Parathyroid adenoma (tissue), 2 donors: ENCODE results near the gene KDM1A.
A peak's percentile ranks its signal among the peaks of the same experiment; 100 is the strongest.

Experiments used
- H2AFZ ChIP-seq: fragments of 300-600 bp; sonication (generic); one replicate; pipeline ENCODE4 v1.7.0; 2017; ENCODE audit warnings: antibody characterized with exemption, mild to moderate bottlenecking
- H3K27ac ChIP-seq: fragments of 300-600 bp; sonication (generic); one replicate; pipeline ENCODE4 v1.7.0; 2017
- H3K27me3 ChIP-seq: fragments of 300-600 bp; sonication (generic); one replicate; pipeline ENCODE4 v1.7.0; 2017; ENCODE audit warnings: low read length; ENCODE audit not compliant: control insufficient read depth, insufficient read depth
- H3K36me3 ChIP-seq: fragments of 300-600 bp; sonication (generic); one replicate; pipeline ENCODE4 v1.7.0; 2017; ENCODE audit warnings: low read length; ENCODE audit not compliant: control insufficient read depth, insufficient read depth
- H3K4me1 ChIP-seq: fragments of 300-600 bp; sonication (generic); one replicate; pipeline ENCODE4 v1.7.0; 2017; ENCODE audit warnings: control low read depth
- H3K4me2 ChIP-seq: fragments of 300-600 bp; sonication (generic); one replicate; pipeline ENCODE4 v1.7.0; 2017; ENCODE audit warnings: low read length
- H3K4me3 ChIP-seq: fragments of 300-600 bp; sonication (generic); one replicate; pipeline ENCODE4 v1.7.0; 2017; ENCODE audit warnings: low read depth, low read length
- H3K79me2 ChIP-seq: fragments of 300-600 bp; sonication (generic); one replicate; pipeline ENCODE4 v1.7.0; 2017; ENCODE audit warnings: control low read depth
- H3K9ac ChIP-seq: fragments of 300-600 bp; sonication (generic); one replicate; pipeline ENCODE4 v1.7.0; 2017; ENCODE audit warnings: mild to moderate bottlenecking
- H3K9me3 ChIP-seq: fragments of 300-600 bp; sonication (generic); one replicate; pipeline ENCODE4 v1.7.0; 2017; ENCODE audit warnings: low read length; ENCODE audit not compliant: control insufficient read depth
- CTCF ChIP-seq: fragments of 300-600 bp; sonication (generic); IDR thresholded peaks from one replicate; pipeline ENCODE4 v1.7.0; 2017; ENCODE audit warnings: antibody characterized with exemption, mild to moderate bottlenecking
- donor health status: primary hyperparathyroidism.

Gene KDM1A

GRCh38 chr1:23074012-23074411 is 54.7 kb downstream of the KDM1A start:
- H3K9me3 ChIP-seq: no peaks in the 10 kb centered on the region
- H3K4me2 ChIP-seq: no peak overlapping the region
- H3K27ac ChIP-seq: no peak overlapping the region
- no peaks in the 10 kb centered on the region for H3K27me3 ChIP-seq
- peaks cover 6% of the 10 kb centered on the region for H3K4me1 ChIP-seq
- no peak for TF ChIP-seq CTCF
- H2AFZ ChIP-seq: no peak overlapping the region
- no peak overlapping the region for H3K9ac ChIP-seq
- H3K36me3 ChIP-seq: no peaks in the 10 kb centered on the region
- H3K79me2 ChIP-seq: no peaks in the 10 kb centered on the region
- H3K4me3 ChIP-seq: no peak overlapping the region

DNA sequence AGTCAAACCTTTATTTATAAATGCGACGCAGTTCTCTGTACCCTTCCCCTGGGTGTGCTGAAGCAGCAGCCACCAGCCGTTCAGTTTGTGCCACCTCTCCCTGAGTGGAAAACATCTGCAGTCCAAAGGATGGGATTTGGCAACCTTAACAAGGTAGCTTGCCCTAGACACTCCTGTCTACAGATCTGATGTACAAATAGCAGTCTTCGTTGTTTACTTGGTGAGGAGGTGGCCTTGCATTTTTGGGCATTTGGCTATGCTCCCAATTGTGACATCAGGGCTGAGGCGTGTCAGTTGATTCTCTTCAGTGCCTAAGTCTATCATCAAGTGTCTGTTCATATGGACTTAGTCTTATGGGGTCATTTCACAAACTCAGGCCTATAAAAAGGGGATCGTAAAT is 59.8 kb downstream of the KDM1A start:
- Histone ChIP-seq H3K9ac (no peak overlapping the region), H3K27me3 (no peaks in the 10 kb centered on the region), H3K4me1 (no peaks in the 10 kb centered on the region), H3K27ac (no peak overlapping the region), H3K4me2 (no peak overlapping the region), H3K36me3 (no peaks in the 10 kb centered on the region), H3K4me3 (no peak overlapping the region), H2AFZ (no peak overlapping the region), H3K9me3 (no peaks in the 10 kb centered on the region), H3K79me2 (no peaks in the 10 kb centered on the region)
- TF ChIP-seq CTCF: no peak

- Histone ChIP-seq H3K4me2 (no peak overlapping the region), H3K79me2 (no peaks in the 10 kb centered on the region), H3K9ac (no peak overlapping the region), H3K4me3 (no peak overlapping the region), H3K27ac (no peak overlapping the region), H3K4me1 (no peaks in the 10 kb centered on the region), H3K9me3 (no peaks in the 10 kb centered on the region), H2AFZ (no peak overlapping the region), H3K27me3 (no peaks in the 10 kb centered on the region), H3K36me3 (no peaks in the 10 kb centered on the region)
- TF ChIP-seq CTCF: no peak
Observed at GRCh38 chr1:23080885-23081284, 61.6 kb downstream of the KDM1A start.

DNA sequence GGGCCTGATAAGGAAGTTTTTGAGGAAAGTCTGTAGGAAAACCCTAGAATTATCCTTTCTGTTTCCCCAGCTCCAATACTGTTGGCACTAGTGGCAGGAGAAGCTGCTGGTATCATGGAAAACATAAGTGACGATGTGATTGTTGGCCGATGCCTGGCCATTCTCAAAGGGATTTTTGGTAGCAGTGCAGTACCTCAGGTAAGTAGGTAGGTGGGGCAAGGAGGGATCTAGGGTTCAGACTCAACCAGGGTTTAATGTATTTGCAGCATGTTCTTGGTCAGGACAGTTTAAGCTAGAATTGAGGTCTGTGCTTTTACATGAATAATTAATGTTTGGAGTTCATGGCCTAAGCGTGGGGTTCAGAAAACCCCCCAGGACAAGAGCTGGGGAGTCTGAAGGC is 62.1 kb downstream of the KDM1A start:
- H3K27me3 ChIP-seq: no peaks in the 10 kb centered on the region
- H3K4me1 ChIP-seq: no peaks in the 10 kb centered on the region
- no peak overlapping the region for H2AFZ ChIP-seq
- H3K27ac ChIP-seq: no peak overlapping the region
- H3K9ac ChIP-seq: no peak overlapping the region
- H3K79me2 ChIP-seq: no peaks in the 10 kb centered on the region
- no peak overlapping the region for H3K4me3 ChIP-seq
- H3K4me2 ChIP-seq: no peak overlapping the region
- TF ChIP-seq CTCF: peak; percentile 22
- no peaks in the 10 kb centered on the region for H3K36me3 ChIP-seq
- H3K9me3 ChIP-seq: no peaks in the 10 kb centered on the region

GRCh38 chr1:23083714-23084480 is 64.6 kb downstream of the KDM1A start:
- H3K36me3 ChIP-seq: no peaks in the 10 kb centered on the region
- H3K4me1 ChIP-seq: no peaks in the 10 kb centered on the region
- H3K9me3 ChIP-seq: no peaks in the 10 kb centered on the region
- H3K27ac ChIP-seq: no peak overlapping the region
- no peak overlapping the region for H3K4me2 ChIP-seq
- no peak overlapping the region for H3K4me3 ChIP-seq
- H2AFZ ChIP-seq: no peak overlapping the region
- H3K27me3 ChIP-seq: no peaks in the 10 kb centered on the region
- no peak for TF ChIP-seq CTCF
- no peak overlapping the region for H3K9ac ChIP-seq
- H3K79me2 ChIP-seq: no peaks in the 10 kb centered on the region
